ENCODE data around the gene PCSK5. TPM values are rescaled to one million over a fixed set of nuclear protein-coding genes. Genes with fewer than 3 reads are reported as not detected.

PCSK5 gene
- total and polyA plus RNA-seq, 2 of the 8 experiments (the other 6 are each of a cell fraction or from before 2014, with no cell fraction given): 5.5 to 10.7 TPM

GRCh38 chr9:75974016-75974766 lies 83.7 kb downstream of the PCSK5 start:
- peaks cover 8 to 18% (median 10%) of the 10 kb centered on the region in 4 experiments for H3K4me1 ChIP-seq (replicated peaks in 1 of 4; ENCODE audit: control insufficient read depth in 3 of 4, insufficient read depth in 4 of 4, low read length in 3 of 4)
- H2AK5ac ChIP-seq (ENCODE audit: low read depth, low read length): no peak overlapping the region
- no peaks in the 10 kb centered on the region for H3K27me3 ChIP-seq (replicated peaks in 1 of 4; ENCODE audit: control insufficient read depth in 3 of 4, extremely low read depth in 1 of 4, insufficient read depth in 3 of 4, low read length in 3 of 4)
- ChIA-PET POLR2A (ENCODE audit: partially characterized antibody) (interaction anchor here (0.8 kb wide), 1 partner anchor 415 kb away, joined by 3 read pairs; no protein-coding TSS in a partner anchor), CTCF (ENCODE audit: partially characterized antibody) (no interaction called here)
- no peak overlapping the region for H2AFZ ChIP-seq (ENCODE audit: low read length)
- WGBS, 2 experiments (ENCODE audit: extremely low coverage in 1 of 2, insufficient coverage in 1 of 2, insufficient read length in 1 of 2, insufficient replicate concordance in 2 of 2, low coverage in 1 of 2, low lambda C conversion rate in 2 of 2, missing lambda C conversion rate in 1 of 2): 84% methylated on average over 16 of the region's 16 CpGs; no CpG with 5 or more reads in 1 of the 2 experiments
- H3K27ac ChIP-seq (ENCODE audit: low read depth, low read length): no peak overlapping the region
- H3K18ac ChIP-seq (ENCODE audit: extremely low read depth, low read length): no peak overlapping the region
- no peaks in the 10 kb centered on the region for H3K9me3 ChIP-seq (ENCODE audit: insufficient read depth in 2 of 2, low read depth in 1 of 2, low read length in 1 of 2)
- H3K4me3 ChIP-seq (ENCODE audit: extremely low read depth in 1 of 4, insufficient read depth in 2 of 4, low read depth in 3 of 4, low read length in 4 of 4): no peak overlapping the region
- no peak overlapping the region; the same call in 1 of the 2 replicates for H2BK12ac ChIP-seq (ENCODE audit: low read depth, low read length)
- no peak overlapping the region for H2BK15ac ChIP-seq (ENCODE audit: low read length)
- H4K8ac ChIP-seq (ENCODE audit: extremely low read depth, insufficient read depth, low read length): peak overlapping the region; percentile 59; the same call in 1 of the 2 replicates
- H3K14ac ChIP-seq (ENCODE audit: insufficient read length): no peak overlapping the region
- no peak overlapping the region for H2BK20ac ChIP-seq (ENCODE audit: low read length)
- no peak overlapping the region for H2BK5ac ChIP-seq (ENCODE audit: low read depth, low read length)
- no peak overlapping the region; a peak in 1 of 7 replicates for H3K9ac ChIP-seq (replicated peaks in 1 of 4; ENCODE audit: extremely low read depth in 1 of 4, low read depth in 3 of 4, low read length in 3 of 4)
- no peaks in the 10 kb centered on the region; the same call in 1 of the 2 replicates for H3K79me1 ChIP-seq (ENCODE audit: low read depth, low read length)
- H2BK120ac ChIP-seq (replicated peaks; ENCODE audit: low read depth, low read length): no peak overlapping the region
- peak overlapping the region; percentile 49 for H3K56ac ChIP-seq (replicated peaks; ENCODE audit: insufficient read length, low read depth, low read length)
- H3K36me3 ChIP-seq (ENCODE audit: control insufficient read depth in 2 of 4, insufficient read depth in 4 of 4, low read length in 3 of 4): no peaks in the 10 kb centered on the region
- DNase-seq (ENCODE audit: low read depth in 1 of 2, low spot score in 2 of 2) (no peak), FAIRE-seq (no peak)
- no peaks in the 10 kb centered on the region for H3K23me2 ChIP-seq (ENCODE audit: low read depth, low read length)
- H3K4ac ChIP-seq (replicated peaks; ENCODE audit: insufficient read length, low read depth, low read length): no peak overlapping the region
- no peak overlapping the region for H4K91ac ChIP-seq (replicated peaks; ENCODE audit: insufficient read length, low read length)
- H3K23ac ChIP-seq (ENCODE audit: insufficient read length): no peak overlapping the region
- no peak overlapping the region for H4K5ac ChIP-seq (ENCODE audit: insufficient read length, low read depth, low read length)
- TF ChIP-seq NRF1 (IDR thresholded peaks at IDR 0.05; ENCODE audit: low read depth, low read length) (no peak), CREB1 (IDR thresholded peaks at IDR 0.05) (no peak), SP1 (IDR thresholded peaks at IDR 0.05; ENCODE audit: low read depth, low read length) (no peak), CEBPB (IDR thresholded peaks at IDR 0.05; ENCODE audit: low read depth, low read length) (no peak), TEAD4 (IDR thresholded peaks at IDR 0.05; ENCODE audit: low read depth, low read length) (no peak), KDM4A (IDR thresholded peaks at IDR 0.05; ENCODE audit: low read depth, low read length, severe bottlenecking) (no peak)
- peaks cover 0 to 7% of the 10 kb centered on the region in 2 experiments; a peak in 2 of 4 replicates for H3K79me2 ChIP-seq (ENCODE audit: control insufficient read depth in 1 of 2, insufficient read depth in 2 of 2, low read length in 2 of 2)
- H3K4me2 ChIP-seq (ENCODE audit: insufficient read depth in 1 of 2, low read depth in 2 of 2, low read length in 2 of 2): peak overlapping the region in 1 of 2 experiments; percentile 2; a peak in 1 of 4 replicates
- no peaks in the 10 kb centered on the region for H4K20me1 ChIP-seq (replicated peaks in 1 of 2; ENCODE audit: control insufficient read depth in 1 of 2, insufficient read depth in 2 of 2, low read length in 2 of 2)
